GM12874 (cell line): ENCODE results near the gene TMEM38B.

Source experiments
- CTCF ChIP-seq: IDR thresholded peaks from 2 replicates; pipeline ENCODE4 v1.5.1; 2011; ENCODE audit warnings: low read depth, mild to moderate bottlenecking, control low read depth, low read length, moderate library complexity; ENCODE audit not compliant: insufficient read depth

TMEM38B gene

DNA sequence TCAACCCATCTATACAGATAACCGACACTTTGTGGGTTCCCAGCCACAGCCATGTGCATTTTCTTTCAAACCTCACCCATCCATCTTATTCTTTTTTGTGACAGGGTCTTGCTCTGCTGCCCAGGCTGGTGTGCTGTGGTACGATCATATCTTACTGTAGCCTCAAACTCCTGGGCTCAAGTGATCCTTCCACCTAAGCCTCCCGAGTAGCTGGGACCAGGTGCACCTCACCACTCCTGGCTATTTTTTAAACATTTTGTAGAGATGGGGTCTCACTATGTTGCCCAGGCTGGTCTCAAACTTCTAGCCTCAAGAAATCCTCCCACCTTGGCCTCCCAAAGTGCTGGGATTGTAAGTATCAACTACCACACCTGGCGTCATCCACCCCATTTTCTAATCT is 7.4 kb upstream of the TMEM38B start:
- TF ChIP-seq CTCF, result no peak

DNA sequence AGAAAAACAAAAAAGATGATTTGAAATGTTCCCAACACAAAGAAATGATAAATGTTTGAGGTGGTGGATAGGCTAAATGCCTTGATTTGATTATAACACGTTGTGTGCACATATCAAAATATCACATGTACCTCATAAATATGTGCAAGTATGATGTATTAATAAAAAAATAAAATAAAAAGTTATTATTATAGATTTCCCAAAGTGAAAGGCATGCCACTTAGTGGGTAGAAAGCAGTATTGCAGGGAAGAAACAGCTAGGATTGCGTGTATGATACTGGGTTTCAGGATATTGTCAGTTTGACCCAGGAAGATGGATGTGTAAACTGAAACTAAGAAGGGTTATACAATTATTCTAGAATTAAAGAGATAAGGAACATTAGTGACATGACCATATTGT is 3.6 kb upstream of the TMEM38B start:
- TF ChIP-seq CTCF, result peak; percentile 4; the same call in 1 of the 2 replicates

DNA sequence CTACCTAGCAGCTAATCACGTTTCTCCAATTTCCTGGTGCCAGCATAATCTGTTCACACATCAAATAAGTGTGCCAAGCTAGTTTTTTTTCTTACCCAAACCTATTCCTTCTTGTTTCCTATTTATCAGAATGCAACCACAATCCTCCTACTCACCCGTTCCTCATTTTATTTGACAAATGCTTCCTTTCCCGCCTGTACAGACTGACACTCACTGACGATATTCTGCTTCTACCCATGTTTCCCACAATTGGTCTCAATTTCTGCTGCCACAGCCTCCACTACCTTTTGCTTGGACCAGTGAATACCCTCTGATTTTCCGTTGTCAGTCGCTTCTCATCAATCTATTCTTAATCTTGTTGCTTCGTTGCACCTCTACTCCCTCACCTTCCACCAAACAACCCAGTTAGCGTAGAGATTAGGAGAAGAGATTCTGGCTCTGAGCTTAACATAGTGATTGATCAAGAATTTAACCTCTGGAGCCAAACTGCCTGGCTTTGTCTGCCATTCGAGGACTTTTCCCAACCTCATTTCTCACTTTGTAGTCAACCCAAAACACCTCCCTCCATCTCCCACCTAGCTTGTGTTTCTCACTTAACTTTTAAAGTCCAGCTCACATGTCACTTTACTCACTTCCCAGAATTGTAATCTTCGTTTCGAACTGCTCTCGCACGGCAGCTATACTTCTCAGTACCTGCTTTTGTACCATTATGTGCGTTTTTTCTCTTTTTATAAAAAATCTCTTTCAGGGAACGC is 729 bp upstream of the TMEM38B start:
- no peak for TF ChIP-seq CTCF

- TF ChIP-seq CTCF, result no peak
Measured at GRCh38 chr9:105694848-105695581, 674 bp downstream of the TMEM38B start.

DNA sequence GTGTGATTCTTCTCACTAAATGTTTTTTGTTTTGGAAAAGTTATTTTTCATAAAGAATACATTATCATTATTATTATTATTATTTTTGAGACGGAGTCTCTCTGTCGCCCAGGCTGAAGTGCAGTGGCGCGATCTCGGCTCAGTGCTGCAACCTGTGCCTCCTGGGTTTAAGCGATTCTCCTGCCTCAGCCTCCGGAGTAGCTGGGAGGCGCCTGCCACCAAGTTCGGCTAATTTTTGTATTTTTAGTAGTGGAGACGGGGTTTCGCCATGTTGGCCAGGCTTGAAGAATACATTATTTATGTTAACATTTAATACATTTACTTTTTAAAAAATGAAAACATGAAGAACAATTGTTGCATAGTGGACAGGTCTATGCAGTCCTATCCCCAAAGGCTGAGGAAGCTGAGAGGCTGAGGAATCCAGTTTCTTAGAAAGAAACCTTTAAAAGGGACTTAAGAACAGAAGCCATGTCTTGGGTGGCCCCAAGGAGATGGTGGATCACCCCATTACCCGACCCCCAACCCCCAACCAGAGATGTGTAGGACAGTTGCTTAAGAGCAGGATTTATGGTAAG is 2.0 kb downstream of the TMEM38B start:
- no peak for TF ChIP-seq CTCF

DNA sequence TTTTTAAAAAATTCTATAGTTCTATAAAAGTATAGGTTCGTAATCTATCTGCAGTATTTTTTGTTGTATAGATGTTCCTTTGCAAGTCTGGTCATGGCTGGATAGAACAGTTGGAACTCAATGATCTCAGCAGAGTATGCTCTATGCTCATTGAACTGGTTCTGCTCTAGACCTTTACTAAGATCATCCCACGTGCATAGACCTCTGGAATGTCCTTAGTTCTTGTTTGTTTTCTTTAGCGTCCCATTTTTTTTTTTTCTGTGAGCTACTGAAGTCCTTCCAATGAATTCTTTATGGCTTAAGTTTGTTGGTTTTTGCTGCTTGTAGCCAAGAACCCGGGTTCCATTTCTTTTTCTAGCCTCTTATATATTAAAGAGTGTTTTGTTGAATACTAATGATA is 3.5 kb downstream of the TMEM38B start:
- TF ChIP-seq CTCF, result no peak

DNA sequence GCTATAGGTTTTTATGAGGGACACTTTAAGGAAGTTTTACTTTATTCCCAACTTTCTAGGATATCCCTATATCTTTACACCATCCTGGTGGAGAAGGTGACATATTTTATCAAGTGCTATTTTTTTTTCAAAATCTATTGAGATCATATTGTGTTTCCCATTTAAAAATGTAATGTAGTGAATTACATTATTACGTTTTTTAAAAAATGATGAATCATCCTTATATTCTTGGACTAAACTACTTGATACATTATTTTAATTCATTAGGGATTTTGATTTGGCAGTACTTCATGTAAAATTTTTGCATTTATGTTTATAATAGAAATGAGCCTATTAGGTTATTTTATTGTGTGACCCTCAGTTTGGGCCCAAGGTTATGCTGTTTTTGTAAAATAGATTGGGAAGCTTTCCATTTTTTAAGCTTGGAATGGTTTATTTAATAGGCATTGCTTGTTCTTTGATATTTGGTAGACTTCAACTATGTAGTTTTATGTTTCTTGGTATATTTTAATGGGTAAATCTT is 4.1 kb downstream of the TMEM38B start:
- TF ChIP-seq CTCF, result no peak
